Measurements from ENCODE around the gene SPAG5.

SPAG5 gene

GRCh38 chr17:28540231-28540630, 58.6 kb downstream of the SPAG5 start:
- no peak overlapping the region for H2AFZ ChIP-seq (ENCODE audit: low read depth, low read length, severe bottlenecking)
- H3K9me3 ChIP-seq (ENCODE audit: insufficient read depth, low read length): no peaks in the 10 kb centered on the region
- H3K9me2 ChIP-seq (replicated peaks; ENCODE audit: insufficient read depth, low read length): no peaks in the 10 kb centered on the region
- H3K9ac ChIP-seq (ENCODE audit: low read length): no peak overlapping the region
- no peaks in the 10 kb centered on the region for H3K36me3 ChIP-seq (ENCODE audit: low read length)
- H3F3A ChIP-seq (ENCODE audit: insufficient read depth): no peaks in the 10 kb centered on the region
- no peak overlapping the region for H3K4me3 ChIP-seq (ENCODE audit: insufficient read depth, low read length, poor library complexity, severe bottlenecking)
- no peak overlapping the region for H3K27ac ChIP-seq (ENCODE audit: low read depth, low read length)
- H3K4me2 ChIP-seq (ENCODE audit: low read depth, low read length, poor library complexity, severe bottlenecking): no peak overlapping the region
- H3K27me3 ChIP-seq (ENCODE audit: low read length): no peaks in the 10 kb centered on the region
- TF ChIP-seq CTCF (IDR thresholded peaks at IDR 0.05; ENCODE audit: insufficient read depth, low read length, poor library complexity, severe bottlenecking) (no peak), EZH2phosphoT487 (conservative IDR thresholded peaks at IDR 0.05; ENCODE audit: low read length) (no peak)
- no peaks in the 10 kb centered on the region for H3K79me2 ChIP-seq (ENCODE audit: insufficient read depth, low read length)
- H4K20me1 ChIP-seq (ENCODE audit: low read depth, low read length): no peaks in the 10 kb centered on the region

- Histone ChIP-seq H3K9me2 (replicated peaks; ENCODE audit: insufficient read depth, low read length) (no peaks in the 10 kb centered on the region), H3K4me2 (ENCODE audit: low read depth, low read length, poor library complexity, severe bottlenecking) (no peak overlapping the region), H2AFZ (ENCODE audit: low read depth, low read length, severe bottlenecking) (no peak overlapping the region), H3K4me3 (ENCODE audit: insufficient read depth, low read length, poor library complexity, severe bottlenecking) (no peak overlapping the region), H3F3A (ENCODE audit: insufficient read depth) (no peaks in the 10 kb centered on the region), H3K27me3 (ENCODE audit: low read length) (no peaks in the 10 kb centered on the region), H3K27ac (ENCODE audit: low read depth, low read length) (no peak overlapping the region), H3K79me2 (ENCODE audit: insufficient read depth, low read length) (no peaks in the 10 kb centered on the region), H3K9ac (ENCODE audit: low read length) (no peak overlapping the region), H3K36me3 (ENCODE audit: low read length) (no peaks in the 10 kb centered on the region), H4K20me1 (ENCODE audit: low read depth, low read length) (no peaks in the 10 kb centered on the region), H3K9me3 (ENCODE audit: insufficient read depth, low read length) (no peaks in the 10 kb centered on the region)
- TF ChIP-seq EZH2phosphoT487 (conservative IDR thresholded peaks at IDR 0.05; ENCODE audit: low read length) (no peak), CTCF (IDR thresholded peaks at IDR 0.05; ENCODE audit: insufficient read depth, low read length, poor library complexity, severe bottlenecking) (no peak)
Measured at GRCh38 chr17:28538296-28538895, 60.4 kb downstream of the SPAG5 start.

GRCh38 chr17:28537219-28537610, 61.6 kb downstream of the SPAG5 start:
- H3F3A ChIP-seq (ENCODE audit: insufficient read depth): no peaks in the 10 kb centered on the region
- H3K9me2 ChIP-seq (replicated peaks; ENCODE audit: insufficient read depth, low read length): no peaks in the 10 kb centered on the region
- no peaks in the 10 kb centered on the region for H3K79me2 ChIP-seq (ENCODE audit: insufficient read depth, low read length)
- TF ChIP-seq CTCF (IDR thresholded peaks at IDR 0.05; ENCODE audit: insufficient read depth, low read length, poor library complexity, severe bottlenecking) (no peak), EZH2phosphoT487 (conservative IDR thresholded peaks at IDR 0.05; ENCODE audit: low read length) (no peak)
- no peak overlapping the region for H3K9ac ChIP-seq (ENCODE audit: low read length)
- H2AFZ ChIP-seq (ENCODE audit: low read depth, low read length, severe bottlenecking): no peak overlapping the region
- no peak overlapping the region for H3K4me2 ChIP-seq (ENCODE audit: low read depth, low read length, poor library complexity, severe bottlenecking)
- H3K27ac ChIP-seq (ENCODE audit: low read depth, low read length): no peak overlapping the region
- H3K9me3 ChIP-seq (ENCODE audit: insufficient read depth, low read length): no peaks in the 10 kb centered on the region
- H3K27me3 ChIP-seq (ENCODE audit: low read length): no peaks in the 10 kb centered on the region
- no peak overlapping the region for H3K4me3 ChIP-seq (ENCODE audit: insufficient read depth, low read length, poor library complexity, severe bottlenecking)
- H3K36me3 ChIP-seq (ENCODE audit: low read length): no peaks in the 10 kb centered on the region
- H4K20me1 ChIP-seq (ENCODE audit: low read depth, low read length): no peaks in the 10 kb centered on the region
